Chondrocyte (in vitro differentiated cells): ENCODE data around the gene GNB1. TPM values are rescaled to one million over a fixed set of nuclear protein-coding genes. Genes with fewer than 3 reads are reported as not detected.

ENCODE experiments used
- DNase-seq: peaks from one replicate; pipeline ENCODE4 v3.0.0; 2021; ENCODE audit warnings: mixed read lengths, low spot score
- H3K27ac Mint-ChIP-seq: one replicate; pipeline ENCODE4 v1.8.0; 2021; ENCODE audit warnings: mild to moderate bottlenecking, moderate library complexity, mixed read lengths; ENCODE audit not compliant: unreplicated experiment
- H3K27me3 Mint-ChIP-seq: 2 replicates; pipeline ENCODE4 v1.8.0; 2021; ENCODE audit warnings: low read depth, mixed read lengths
- H3K36me3 Mint-ChIP-seq: 2 replicates; pipeline ENCODE4 v1.8.0; 2021; ENCODE audit warnings: low read depth, mixed read lengths
- H3K4me1 Mint-ChIP-seq: 2 replicates; pipeline ENCODE4 v1.8.0; 2021; ENCODE audit warnings: low read depth, mild to moderate bottlenecking, mixed read lengths
- H3K4me3 Mint-ChIP-seq: one replicate; pipeline ENCODE4 v1.8.0; 2021; ENCODE audit warnings: mild to moderate bottlenecking, moderate library complexity, mixed read lengths; ENCODE audit not compliant: unreplicated experiment
- H3K9me3 Mint-ChIP-seq: 2 replicates; pipeline ENCODE4 v1.8.0; 2021; ENCODE audit warnings: low read depth, mixed read lengths
- CTCF ChIP-seq: fragments of 200-600 bp; sonication (generic); IDR thresholded peaks from 2 replicates; pipeline ENCODE4 v1.5.0; 2021; ENCODE audit warnings: antibody characterized with exemption, mild to moderate bottlenecking, moderate library complexity
- total RNA-seq: library from RNA; stranded (reverse); gene quantifications from 3 replicates; pipeline ENCODE4 v1.2.1, GENCODE V29; 2021

Gene GNB1
- total RNA-seq, 1 donor from 2014 or later = 538 TPM

GRCh38 chr1:1760715-1761114, 130.2 kb downstream of the GNB1 start:
- H3K4me1 Mint-ChIP-seq = no peaks in the 10 kb centered on the region

DNA sequence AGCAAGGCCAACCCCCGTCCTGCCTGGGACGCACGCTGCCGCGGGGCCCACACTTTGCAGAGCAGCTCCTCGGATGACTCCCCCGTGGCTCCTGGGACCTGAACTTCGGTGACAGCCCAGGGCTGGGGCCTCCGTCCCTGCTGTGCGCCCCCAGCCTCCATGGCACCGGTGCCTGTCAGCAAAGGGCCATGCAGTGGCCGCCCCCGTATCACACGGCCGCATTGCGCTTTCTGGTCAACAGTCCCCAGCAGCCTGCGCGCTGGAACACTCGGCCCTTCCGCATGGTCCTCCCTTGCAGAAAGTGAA, 130.6 kb downstream of the GNB1 start:
- no peak overlapping the region for H3K27ac Mint-ChIP-seq
- DNase-seq = no peak
- H3K4me1 Mint-ChIP-seq = no peaks in the 10 kb centered on the region
- peaks cover 12% of the 10 kb centered on the region for H3K36me3 Mint-ChIP-seq
- no peaks in the 10 kb centered on the region for H3K9me3 Mint-ChIP-seq
- no peak for TF ChIP-seq CTCF
- no peaks in the 10 kb centered on the region for H3K27me3 Mint-ChIP-seq
- no peak overlapping the region for H3K4me3 Mint-ChIP-seq

More at GRCh38 chr1:1760715-1761114, 130.2 kb downstream of the GNB1 start:
- no peak for DNase-seq
- Mint-ChIP-seq H3K9me3 (no peaks in the 10 kb centered on the region), H3K4me3 (no peak overlapping the region), H3K36me3 (peaks cover 12% of the 10 kb centered on the region), H3K27ac (no peak overlapping the region), H3K27me3 (no peaks in the 10 kb centered on the region)
- TF ChIP-seq CTCF = no peak

- Mint-ChIP-seq H3K4me3 (no peak overlapping the region), H3K4me1 (no peaks in the 10 kb centered on the region), H3K36me3 (peaks cover 14% of the 10 kb centered on the region), H3K27me3 (no peaks in the 10 kb centered on the region), H3K27ac (no peak overlapping the region), H3K9me3 (no peaks in the 10 kb centered on the region)
- no peak for TF ChIP-seq CTCF
- DNase-seq = peak; percentile 90
Observed at GRCh38 chr1:1759456-1760344, 131.2 kb downstream of the GNB1 start.

DNA sequence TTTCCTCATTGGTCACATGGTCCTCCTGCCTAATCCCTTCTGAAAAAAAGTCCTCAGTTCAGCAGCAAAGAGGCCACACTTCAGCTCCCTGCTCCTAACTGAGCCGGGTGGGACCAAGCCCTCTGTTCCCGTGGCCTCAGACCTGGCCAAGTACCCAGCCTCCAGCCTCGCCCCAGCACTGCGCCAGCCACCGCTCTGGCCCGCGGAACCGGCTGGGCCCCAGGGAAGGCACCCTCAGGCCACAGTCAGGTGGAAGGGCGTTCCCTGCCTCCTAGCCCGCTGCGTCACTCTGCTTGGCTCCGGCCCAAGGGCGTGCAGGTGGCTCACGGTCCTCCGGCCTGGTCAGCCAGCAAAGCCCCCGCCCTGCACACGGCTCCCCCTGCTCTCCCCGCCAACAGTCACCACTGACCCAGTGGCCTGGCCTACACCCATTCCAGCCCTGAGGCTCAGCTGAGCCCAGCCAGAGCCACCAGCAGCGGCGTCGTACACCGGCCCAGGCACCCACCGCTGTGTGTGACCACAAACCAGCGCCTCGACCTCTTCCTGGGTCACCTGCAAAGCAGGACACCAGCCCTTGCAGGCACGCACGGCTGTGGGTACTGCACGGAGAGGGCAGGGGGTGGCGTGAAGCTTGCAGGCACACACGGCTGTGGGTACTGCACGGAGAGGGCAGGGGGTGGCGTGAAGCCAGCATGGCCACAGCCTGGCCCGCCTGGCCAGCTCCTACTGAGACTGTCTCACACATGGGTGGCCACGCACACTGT, 132.0 kb downstream of the GNB1 start:
- no peak overlapping the region for H3K4me3 Mint-ChIP-seq
- no peaks in the 10 kb centered on the region for H3K4me1 Mint-ChIP-seq
- H3K9me3 Mint-ChIP-seq = no peaks in the 10 kb centered on the region
- TF ChIP-seq CTCF = no peak
- H3K27ac Mint-ChIP-seq = no peak overlapping the region
- peak; percentile 84 for DNase-seq
- peaks cover 15% of the 10 kb centered on the region for H3K36me3 Mint-ChIP-seq
- no peaks in the 10 kb centered on the region for H3K27me3 Mint-ChIP-seq

DNA sequence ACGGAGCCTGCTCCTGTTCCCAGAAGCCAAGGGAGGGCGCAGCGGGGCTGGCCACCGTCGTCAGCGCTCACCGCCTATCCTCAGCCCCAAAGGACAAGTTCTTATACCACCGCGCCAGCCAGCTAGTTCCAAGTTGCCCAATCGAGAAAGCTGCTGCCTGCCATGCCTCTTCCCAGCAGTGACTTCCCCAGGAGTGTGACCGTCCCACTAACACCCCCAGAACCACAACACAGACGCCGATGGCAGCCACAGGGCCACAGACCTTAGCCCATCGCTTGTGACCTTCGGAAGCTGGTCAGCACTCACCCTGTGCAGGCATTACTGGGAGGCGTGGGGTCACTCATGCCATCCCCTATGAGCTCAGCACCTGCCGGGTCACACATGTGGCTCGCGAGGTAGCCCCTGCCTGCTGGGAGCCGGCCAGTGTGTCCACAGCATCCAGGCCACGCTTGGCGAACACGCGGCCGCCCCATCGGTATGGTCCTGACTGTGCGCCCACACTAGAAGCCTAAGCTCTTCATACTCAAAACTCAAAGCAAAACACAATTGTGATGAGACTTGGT, 132.7 kb downstream of the GNB1 start:
- peak; percentile 91 for DNase-seq
- H3K4me1 Mint-ChIP-seq = no peaks in the 10 kb centered on the region
- H3K27me3 Mint-ChIP-seq = no peaks in the 10 kb centered on the region
- no peak overlapping the region for H3K4me3 Mint-ChIP-seq
- H3K36me3 Mint-ChIP-seq = peaks cover 16% of the 10 kb centered on the region
- no peak overlapping the region for H3K27ac Mint-ChIP-seq
- TF ChIP-seq CTCF = no peak
- no peaks in the 10 kb centered on the region for H3K9me3 Mint-ChIP-seq
